Rectal smooth muscle tissue (tissue), 1 donor: ENCODE results near the gene USP17L20.
"Not testable (repeated sequence)": the region's sequence is repeated elsewhere in the genome, so short reads cannot be mapped to it uniquely, and the experiment has no call there.

Experiments
- H3K27ac ChIP-seq: one replicate; pipeline ENCODE4 v1.7.0; 2013; ENCODE audit warnings: low read depth, low read length, inconsistent platforms
- H3K27me3 ChIP-seq: one replicate; pipeline ENCODE4 v1.7.0; 2013; ENCODE audit warnings: low read length; ENCODE audit not compliant: control insufficient read depth, insufficient read depth
- H3K36me3 ChIP-seq: one replicate; pipeline ENCODE4 v1.7.0; 2013; ENCODE audit warnings: low read length; ENCODE audit not compliant: control insufficient read depth, insufficient read depth
- H3K4me1 ChIP-seq: one replicate; pipeline ENCODE4 v1.7.0; 2013; ENCODE audit warnings: low read length; ENCODE audit not compliant: control insufficient read depth, insufficient read depth
- H3K4me3 ChIP-seq: one replicate; pipeline ENCODE4 v1.7.0; 2013; ENCODE audit warnings: low read length
- H3K9ac ChIP-seq: one replicate; pipeline ENCODE4 v1.7.0; 2013; ENCODE audit warnings: low read length

USP17L20 gene

DNA sequence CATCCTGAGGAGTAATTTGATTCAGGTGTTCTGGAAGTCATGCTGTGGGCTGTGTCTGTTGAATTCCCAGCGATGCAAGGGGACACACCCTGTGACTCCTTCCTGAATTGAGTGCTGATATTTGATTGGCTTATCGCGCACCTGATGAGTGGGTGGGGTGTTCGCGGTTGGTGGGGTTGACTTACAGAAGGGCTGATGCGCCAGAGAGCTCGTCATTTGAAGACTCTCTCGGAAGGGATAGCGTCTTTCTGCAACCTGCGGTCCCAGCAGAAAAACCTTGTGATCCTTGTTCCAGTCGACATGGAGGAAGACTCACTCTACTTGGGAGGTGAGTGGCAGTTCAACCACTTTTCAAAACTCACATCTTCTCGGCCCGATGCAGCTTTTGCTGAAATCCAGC lies 4.6 kb downstream of the USP17L20 start, which contains the start of gene USP17L21:
Gene USP17L21 (plus strand): TSS at position 301 of the 400 bp plus-strand sequence. CDS start 0 bp downstream, at position 301.
- H3K36me3 ChIP-seq, H3K9ac ChIP-seq, H3K27ac ChIP-seq, H3K27me3 ChIP-seq, H3K4me3 ChIP-seq, H3K4me1 ChIP-seq: not testable (repeated sequence)

GRCh38 chr4:9267319-9267718 lies 9.4 kb downstream of the USP17L20 start, which contains the start of gene USP17L22:
Gene USP17L22 (plus strand): TSS chr4:9267619. CDS start chr4:9267619, 0 bp downstream.
- H3K4me3 ChIP-seq, H3K27me3 ChIP-seq, H3K9ac ChIP-seq, H3K4me1 ChIP-seq, H3K27ac ChIP-seq, H3K36me3 ChIP-seq: not testable (repeated sequence)

- not testable (repeated sequence) for H3K9ac ChIP-seq, H3K27me3 ChIP-seq, H3K4me3 ChIP-seq, H3K27ac ChIP-seq, H3K36me3 ChIP-seq, H3K4me1 ChIP-seq
These were observed 13.8 kb downstream of the USP17L20 start for GRCh38 chr4:9271719-9272118.
